Hippocampal formation (tissue), 2 donors: ENCODE measurements around the gene FRY.

Experiments
- DNase-seq, 2 donors: peaks; one replicate each; lab custom pipeline; 2025; lab: John Stamatoyannopoulos, UW

Gene FRY

GRCh38 chr13:32173881-32174280, 142.3 kb downstream of the FRY start:
- no peak for DNase-seq

GRCh38 chr13:32174366-32174765, 142.8 kb downstream of the FRY start:
- no peak for DNase-seq

DNA sequence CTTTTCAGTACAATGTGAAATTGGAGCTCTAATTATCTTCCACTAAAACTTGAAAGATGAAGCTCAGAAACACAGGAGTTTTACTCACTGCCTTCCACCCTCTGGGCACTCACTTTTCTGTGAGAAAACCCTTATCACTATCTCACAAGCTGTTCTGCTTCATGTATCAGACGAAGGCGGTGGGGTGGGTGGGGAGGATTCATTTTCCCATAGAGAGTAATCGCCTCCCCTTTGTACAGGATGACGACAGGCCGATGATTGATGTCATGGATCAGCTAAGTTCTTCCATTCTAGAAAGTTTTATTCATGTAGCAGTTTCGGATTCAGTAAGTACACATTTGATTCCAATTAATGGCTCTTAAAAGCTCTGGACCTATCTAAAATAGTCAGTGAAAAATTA, 143.7 kb downstream of the FRY start:
- DNase-seq = no peak

GRCh38 chr13:32175943-32176342, 144.4 kb downstream of the FRY start:
- DNase-seq = no peak

GRCh38 chr13:32176696-32177095, 145.1 kb downstream of the FRY start:
- DNase-seq = no peak

- no peak for DNase-seq
These were observed 147.2 kb downstream of the FRY start for GRCh38 chr13:32178763-32179162.

- DNase-seq = no peak
These were observed 148.1 kb downstream of the FRY start for GRCh38 chr13:32179708-32180107.

DNA sequence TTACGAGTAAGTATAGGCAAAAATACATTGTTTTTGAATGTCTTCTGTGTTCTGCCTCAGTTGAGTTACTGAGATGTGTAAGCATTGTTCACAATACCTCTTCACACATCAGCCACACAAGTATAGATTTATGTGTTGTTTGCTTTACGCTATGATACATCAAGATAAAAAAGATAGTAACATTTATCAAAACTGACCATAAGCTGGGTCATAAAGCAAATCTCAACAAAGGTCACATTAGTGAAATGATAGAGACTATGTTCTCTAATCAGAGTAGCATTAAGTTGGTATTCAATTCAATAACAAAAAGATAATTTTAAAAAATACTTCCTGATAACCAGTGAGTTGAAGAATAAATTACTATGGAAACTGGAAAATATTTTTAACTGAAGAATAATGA, 156.1 kb downstream of the FRY start:
- DNase-seq = no peak

DNA sequence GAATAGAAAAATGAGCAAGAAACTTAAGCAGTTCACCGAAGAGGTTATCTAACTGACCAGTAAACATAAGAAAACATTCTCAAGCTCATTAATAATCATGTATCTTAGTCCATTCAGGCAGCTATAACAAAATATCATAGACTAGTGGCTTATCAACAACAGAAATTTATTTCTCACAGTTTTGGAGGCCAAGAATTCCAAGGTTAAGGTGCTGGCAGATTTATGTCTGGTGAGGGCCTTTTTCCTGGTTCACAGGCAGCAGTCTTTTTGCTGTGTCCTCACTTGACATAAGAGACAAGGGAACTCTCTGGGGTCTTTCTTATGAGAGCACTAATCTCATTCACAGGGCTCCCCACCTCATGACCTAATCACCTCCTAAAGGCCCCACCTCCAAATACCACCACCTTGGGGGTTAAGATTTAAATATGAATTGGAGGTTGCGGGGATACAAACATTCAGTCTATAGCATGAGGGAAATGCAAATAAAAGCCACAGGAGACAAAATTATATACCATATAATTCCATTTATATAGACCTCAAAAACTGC, 160.0 kb downstream of the FRY start:
- DNase-seq = no peak

DNA sequence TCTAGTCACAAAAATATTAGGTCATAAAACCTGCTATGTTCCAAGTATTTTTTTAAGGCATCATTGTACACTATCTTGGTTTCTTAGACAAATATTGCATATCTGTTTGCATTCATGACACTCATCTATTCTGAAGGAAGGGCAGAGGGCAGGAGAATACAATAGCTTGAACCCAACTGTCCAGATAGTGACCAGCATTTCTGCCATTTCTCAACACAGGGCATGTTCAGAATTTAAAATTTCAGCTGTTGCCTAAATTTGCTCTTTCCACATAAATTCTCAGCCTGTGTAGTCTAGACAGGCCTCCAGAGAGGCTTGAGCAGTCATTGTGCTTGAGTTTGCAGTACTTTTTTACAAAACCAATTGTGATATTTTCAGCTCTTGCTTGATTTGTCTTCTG, 164.1 kb downstream of the FRY start:
- no peak for DNase-seq

DNA sequence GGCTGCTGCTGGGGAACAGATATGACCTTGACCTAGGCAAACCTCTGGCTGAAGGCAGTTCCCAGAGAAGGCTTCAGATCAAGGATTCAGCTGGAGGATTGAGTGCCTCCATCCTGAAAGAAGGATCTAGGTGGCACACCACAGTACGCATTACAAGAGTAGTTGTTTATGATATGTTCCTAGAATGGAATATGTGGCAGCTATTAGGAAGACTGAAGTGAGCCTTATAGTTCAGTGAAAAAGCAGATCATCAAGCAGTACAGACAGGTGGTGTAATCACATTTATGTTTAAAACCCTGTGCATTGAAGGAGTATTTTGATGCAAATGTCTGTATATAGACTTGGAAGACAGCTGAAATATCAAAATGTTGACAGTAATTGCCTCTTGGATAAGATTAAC, 167.6 kb downstream of the FRY start:
- no peak for DNase-seq

DNA sequence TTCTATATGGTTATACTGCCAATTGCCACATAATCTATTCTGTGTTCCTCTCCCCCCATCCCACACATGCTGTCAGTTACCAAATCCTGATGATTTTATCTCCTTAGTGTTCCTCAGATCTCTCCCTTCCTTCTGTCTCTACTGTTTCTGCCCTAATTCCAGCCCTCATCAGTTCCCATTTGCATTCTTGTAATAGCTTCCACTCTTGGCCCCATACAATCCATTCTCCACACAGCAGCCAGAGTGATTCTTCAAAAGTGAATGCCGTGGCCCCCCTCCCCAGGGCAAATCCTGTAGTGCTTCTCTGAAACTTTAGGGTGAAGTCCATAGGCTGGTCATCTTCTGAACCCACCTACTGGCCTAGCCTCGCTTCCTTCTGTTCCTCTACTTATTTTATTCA, 169.2 kb downstream of the FRY start:
- DNase-seq = no peak

- no peak for DNase-seq
These were observed 170.2 kb downstream of the FRY start for GRCh38 chr13:32201809-32202208.

- no peak for DNase-seq
These were observed 170.7 kb downstream of the FRY start for GRCh38 chr13:32202268-32202667.

- DNase-seq = no peak
These were observed 171.6 kb downstream of the FRY start for GRCh38 chr13:32203221-32203620.

- DNase-seq = no peak
These were observed 172.2 kb downstream of the FRY start for GRCh38 chr13:32203736-32204135.

DNA sequence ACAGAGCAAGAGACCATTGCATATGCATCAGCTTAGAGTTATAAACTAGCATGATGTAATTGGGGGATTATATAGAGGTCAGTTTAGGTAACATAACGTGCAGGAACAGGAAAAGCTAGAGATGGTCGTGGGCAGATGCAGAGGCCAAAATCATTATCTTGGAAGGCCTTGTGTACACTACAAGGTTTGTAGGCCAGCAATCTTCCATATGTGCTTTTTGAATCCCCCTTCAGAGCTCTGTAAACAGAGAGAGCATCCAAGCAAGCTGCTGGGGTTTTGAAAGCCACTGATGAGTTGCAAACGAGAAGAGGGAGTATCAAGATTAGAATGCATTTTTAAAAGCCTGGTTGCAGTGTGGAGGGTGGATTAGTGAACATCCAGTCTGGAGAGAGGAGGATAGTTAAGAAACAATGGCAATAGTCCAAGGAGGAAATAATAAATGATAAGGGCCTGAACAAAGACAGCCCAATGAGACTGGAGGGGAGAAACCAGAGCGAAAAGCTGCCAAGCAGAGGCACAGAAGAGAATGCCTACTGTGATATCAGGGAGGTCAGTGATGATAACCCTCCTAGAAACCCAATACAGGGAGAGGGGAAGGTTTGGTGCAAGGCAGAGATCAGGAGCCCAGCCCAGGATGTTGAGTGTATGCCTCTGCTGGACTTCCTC, 174.0 kb downstream of the FRY start:
- no peak for DNase-seq

DNA sequence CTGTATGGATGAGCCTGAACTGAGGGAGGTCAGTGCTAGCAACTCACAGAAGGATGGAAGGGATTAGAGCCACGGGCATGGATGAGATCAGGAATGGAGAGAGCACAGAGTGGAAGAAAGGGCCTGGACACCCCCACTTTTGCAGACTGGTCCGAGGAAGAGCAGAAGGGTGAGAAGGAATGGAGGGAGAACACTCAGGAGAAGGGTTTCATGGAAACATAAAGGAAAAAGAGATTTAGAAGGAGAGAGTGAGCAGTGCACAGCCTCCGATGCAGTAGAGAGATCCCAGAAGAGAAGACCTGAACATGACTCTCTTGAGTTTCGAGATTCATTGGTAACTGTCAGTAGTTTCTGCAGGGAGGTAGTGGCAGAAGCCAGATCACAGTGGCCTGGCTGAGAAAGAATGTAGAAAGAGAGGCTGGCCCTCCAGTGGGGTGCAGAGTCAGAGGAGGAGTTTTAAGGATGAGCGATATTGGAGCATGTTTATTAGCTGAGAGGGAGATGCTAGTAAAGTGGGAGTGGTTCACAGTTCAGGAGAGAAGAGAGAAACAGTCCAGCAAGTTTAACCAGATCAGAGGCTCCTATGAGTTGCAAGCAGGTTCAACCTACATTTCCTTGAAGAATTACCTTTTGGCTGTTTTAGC, 174.6 kb downstream of the FRY start:
- DNase-seq = no peak

- no peak for DNase-seq
These were observed 177.3 kb downstream of the FRY start for GRCh38 chr13:32208860-32209259.

- no peak for DNase-seq
These were observed 178.1 kb downstream of the FRY start for GRCh38 chr13:32209652-32210051.

- DNase-seq = no peak
These were observed 178.5 kb downstream of the FRY start for GRCh38 chr13:32210101-32210500.

- DNase-seq = no peak
These were observed 180.2 kb downstream of the FRY start for GRCh38 chr13:32211813-32212212.

GRCh38 chr13:32212421-32212820, 180.8 kb downstream of the FRY start:
- DNase-seq = no peak

GRCh38 chr13:32213626-32214025, 182.1 kb downstream of the FRY start:
- no peak for DNase-seq
